Bronchial epithelial cell (primary cell): ENCODE measurements around the gene MRPL14. TPM values are rescaled to one million over a fixed set of nuclear protein-coding genes. Genes with fewer than 3 reads are reported as not detected.
"Not testable (repeated sequence)": the region's sequence is repeated elsewhere in the genome, so short reads cannot be mapped to it uniquely, and the experiment has no call there.

Source experiments
- DNase-seq: peaks from one replicate; pipeline ENCODE4 v3.0.0-alpha.2; 2010; ENCODE audit warnings: low read depth
- FAIRE-seq: peaks from 2 replicates; lab custom pipeline; 2011; peaks lifted over from hg19 to GRCh38; lab: Jason Lieb, UNC
- H3K27me3 ChIP-seq: 2 replicates; pipeline ENCODE4 v1.5.1; 2011; ENCODE audit warnings: low read length; ENCODE audit not compliant: control insufficient read depth, insufficient read depth
- H3K36me3 ChIP-seq: 2 replicates; pipeline ENCODE4 v1.5.1; 2011; ENCODE audit warnings: low read length; ENCODE audit not compliant: control insufficient read depth, insufficient read depth
- H3K4me3 ChIP-seq: 2 replicates; pipeline ENCODE4 v1.5.1; 2011; ENCODE audit warnings: mild to moderate bottlenecking, low read depth, low read length, control low read depth
- CTCF ChIP-seq: IDR thresholded peaks from 2 replicates; pipeline ENCODE4 v1.5.1; 2011; ENCODE audit warnings: mild to moderate bottlenecking, moderate library complexity, low read length, control low read depth, inconsistent platforms; ENCODE audit not compliant: insufficient read depth, severe bottlenecking
- total RNA-seq: library from RNA; depleted of rRNA; stranded (reverse); fragments of >200 nt; gene quantifications from 2 replicates; pipeline ENCODE4 v1.2.1, GENCODE V29; 2014

MRPL14 gene
- total RNA-seq, 1 donor from 2014 or later = 90.0 TPM

DNA sequence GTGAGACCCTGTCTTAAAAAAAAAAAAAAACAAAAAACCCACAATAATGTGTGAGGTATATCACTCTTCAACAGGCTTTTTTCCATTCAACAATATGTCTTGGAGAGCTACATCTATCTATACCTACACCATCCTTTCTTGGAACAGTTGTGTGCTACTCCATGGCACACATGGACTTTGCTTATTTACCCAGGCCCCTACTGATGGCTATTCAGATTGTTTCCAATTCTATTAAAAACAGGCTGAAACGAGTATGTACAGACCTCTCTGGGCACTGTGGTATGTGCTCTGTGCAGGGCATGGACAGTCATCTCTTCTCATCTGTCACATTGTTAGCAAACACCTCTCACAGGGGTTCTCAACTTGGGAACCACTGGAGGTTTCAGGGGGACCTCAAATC is 28.1 kb downstream of the MRPL14 start:
- Histone ChIP-seq H3K4me3 (no peak overlapping the region), H3K36me3 (peaks cover 17% of the 10 kb centered on the region), H3K27me3 (no peaks in the 10 kb centered on the region)
- no peak for TF ChIP-seq CTCF
- FAIRE-seq = no peak
- DNase-seq = no peak

- peaks cover 11% of the 10 kb centered on the region for H3K36me3 ChIP-seq
- H3K27me3 ChIP-seq = no peaks in the 10 kb centered on the region
- FAIRE-seq (no peak), DNase-seq (no peak)
- H3K4me3 ChIP-seq = no peak overlapping the region
- no peak for TF ChIP-seq CTCF
Observed at GRCh38 chr6:44097782-44098317, 29.4 kb downstream of the MRPL14 start.

DNA sequence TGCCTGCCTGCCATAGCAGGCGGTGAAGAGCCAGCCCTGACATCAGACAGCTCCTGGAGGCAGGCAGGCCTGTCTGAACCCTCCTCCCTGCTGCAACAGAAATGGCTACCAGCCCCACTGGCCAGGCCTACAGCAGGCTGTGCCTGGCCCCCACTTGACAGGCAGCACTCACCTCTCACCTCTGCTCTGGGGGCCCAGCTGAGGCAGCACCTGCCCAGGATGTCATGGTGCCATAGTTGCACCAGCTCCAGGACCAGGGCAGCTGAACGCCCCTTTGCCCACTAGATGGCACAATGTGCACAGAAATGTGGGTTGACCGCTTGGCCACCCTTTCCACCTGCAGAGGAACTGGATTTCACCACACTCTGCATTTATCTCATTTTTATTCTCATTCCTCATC is 30.6 kb downstream of the MRPL14 start:
- Histone ChIP-seq H3K4me3 (no peak overlapping the region), H3K36me3 (peaks cover 7% of the 10 kb centered on the region), H3K27me3 (no peaks in the 10 kb centered on the region)
- peak; percentile 60 for DNase-seq
- peak; percentile 84 for TF ChIP-seq CTCF
- no peak for FAIRE-seq

GRCh38 chr6:44095243-44095623 is 32.0 kb downstream of the MRPL14 start:
- H3K27me3 ChIP-seq, FAIRE-seq, H3K4me3 ChIP-seq, DNase-seq, H3K36me3 ChIP-seq: not testable (repeated sequence)

DNA sequence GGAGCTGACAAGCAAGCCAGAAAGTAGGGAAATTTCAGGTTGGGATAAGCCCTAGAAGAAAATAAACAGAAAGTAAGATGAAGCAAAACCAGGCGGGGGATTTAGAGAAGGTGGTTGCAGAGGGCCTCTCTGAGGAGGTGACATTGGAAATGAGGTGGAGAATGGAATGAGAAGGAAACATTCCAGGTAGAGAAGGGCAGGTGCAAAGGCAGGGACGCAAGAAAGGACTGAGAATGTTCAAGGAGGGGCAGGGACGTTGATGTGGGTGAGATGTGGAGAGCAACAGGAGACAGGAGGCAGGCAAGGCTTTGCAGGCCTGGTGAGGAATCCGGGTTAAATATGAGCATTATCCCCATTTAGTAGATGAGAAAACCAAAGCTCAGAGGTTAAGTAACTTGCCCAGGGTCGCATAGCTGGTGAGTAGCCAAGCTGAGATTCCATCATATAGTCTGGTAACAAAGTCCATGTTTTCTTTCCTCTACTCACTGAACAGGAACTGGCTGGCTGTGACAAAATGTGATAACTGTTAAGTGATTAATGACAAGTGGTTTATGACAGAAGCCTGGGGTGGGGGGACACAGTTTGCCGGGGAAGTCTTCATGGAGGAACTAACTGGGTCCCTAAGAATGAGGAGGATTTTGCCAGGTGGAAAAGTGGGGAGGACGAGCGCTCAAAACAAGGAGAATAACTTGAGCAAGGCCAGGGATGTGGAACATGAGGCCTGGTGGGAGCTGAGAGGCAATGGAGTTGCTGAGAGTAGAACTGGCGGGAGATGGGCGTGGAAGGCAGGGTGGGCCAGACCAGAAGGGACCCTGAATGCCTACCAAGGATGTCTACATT is 32.6 kb downstream of the MRPL14 start:
- TF ChIP-seq CTCF = no peak
- Histone ChIP-seq H3K36me3 (peaks cover 4% of the 10 kb centered on the region), H3K27me3 (no peaks in the 10 kb centered on the region), H3K4me3 (no peak overlapping the region)
- DNase-seq = no peak
- no peak for FAIRE-seq

GRCh38 chr6:44093750-44094402 is 33.4 kb downstream of the MRPL14 start:
- Histone ChIP-seq H3K27me3 (no peaks in the 10 kb centered on the region), H3K36me3 (peaks cover 6% of the 10 kb centered on the region), H3K4me3 (no peak overlapping the region)
- no peak for TF ChIP-seq CTCF
- DNase-seq (no peak), FAIRE-seq (no peak)
